NB4 (cell line): ENCODE measurements around the gene NOL9.
"Not testable (repeated sequence)": the region's sequence is repeated elsewhere in the genome, so short reads cannot be mapped to it uniquely, and the experiment has no call there.

Experiments used
- DNase-seq: peaks from one replicate; pipeline ENCODE4 v3.0.0; 2010; ENCODE audit warnings: low read depth
- H3K4me3 ChIP-seq: one replicate; pipeline ENCODE4 v1.5.1; 2011; ENCODE audit warnings: mild to moderate bottlenecking, low read depth, low read length, moderate library complexity
- MYC ChIP-seq: IDR thresholded peaks from 2 replicates; pipeline ENCODE4 v1.6.1; 2011; ENCODE audit warnings: low read depth, low read length
- POLR2A ChIP-seq: IDR thresholded peaks from 2 replicates; pipeline ENCODE4 v1.6.1; 2011; ENCODE audit warnings: mild to moderate bottlenecking; ENCODE audit not compliant: insufficient read length; ENCODE audit errors: extremely low read depth
- TF ChIP-seq, protein P1 (sequence below): IDR thresholded peaks from 2 replicates; pipeline ENCODE4 v1.6.1; 2011; ENCODE audit warnings: low read depth, low read length
- TF ChIP-seq, protein P2 (sequence below): IDR thresholded peaks from one replicate; pipeline ENCODE4 v1.5.1; 2012; ENCODE audit warnings: low read depth, low read length

Gene NOL9

DNA sequence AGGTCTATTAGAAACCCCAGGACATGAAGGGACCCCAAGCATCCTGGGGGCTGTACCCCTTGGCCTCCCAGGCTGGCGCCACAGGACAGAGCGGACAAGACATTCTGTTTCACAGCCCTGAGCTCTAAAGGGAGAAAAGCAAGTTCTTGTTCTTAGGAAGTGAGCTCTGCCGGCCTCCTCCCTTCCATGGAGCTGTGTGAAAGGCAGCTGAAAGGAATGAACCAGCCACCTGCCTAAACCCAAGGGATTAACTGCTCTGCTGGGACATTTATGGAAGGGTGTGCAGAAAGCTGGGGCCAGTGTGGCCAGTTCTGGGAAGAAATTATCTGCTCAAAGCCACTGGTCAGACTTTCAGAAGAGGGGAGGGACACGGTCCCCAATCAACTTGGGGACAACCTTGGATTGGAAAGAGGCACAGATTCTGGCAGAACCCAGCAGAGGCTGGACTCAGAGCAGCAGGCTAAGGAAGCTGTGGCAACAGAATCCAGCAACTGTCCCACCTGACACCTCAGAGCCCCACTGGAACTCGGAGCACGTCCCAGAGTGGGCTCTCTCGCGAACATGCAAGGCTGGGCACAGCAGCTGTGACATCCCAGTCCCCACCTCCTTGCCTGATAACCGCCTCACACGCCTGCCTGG lies 46.2 kb upstream of the NOL9 start:
- DNase-seq: peak; percentile 49
- H3K4me3 ChIP-seq: peak overlapping the region; percentile 95
- TF ChIP-seq MYC: no peak
- TF ChIP-seq POLR2A: peak; percentile 11

DNA sequence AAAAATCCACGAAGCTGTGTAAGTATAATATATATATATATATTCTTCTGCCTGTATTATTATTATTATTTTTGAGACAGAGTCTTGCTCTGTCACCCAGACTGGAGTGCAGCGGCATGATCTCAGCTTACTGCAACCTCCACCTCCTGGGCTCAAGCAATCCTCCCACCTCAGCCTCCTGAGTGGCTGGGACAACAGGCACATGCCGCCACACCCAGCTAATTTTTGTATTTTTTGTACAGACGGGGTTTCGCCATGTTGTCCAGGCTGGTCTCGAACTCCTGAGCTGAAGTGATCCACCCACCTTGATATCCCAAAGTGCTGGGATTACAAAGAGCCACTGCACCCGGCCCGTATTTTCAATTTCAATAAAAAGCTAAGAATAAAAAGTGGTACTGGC lies 45.7 kb upstream of the NOL9 start:
- H3K4me3 ChIP-seq: peak overlapping the region; percentile 95
- not testable (repeated sequence) for DNase-seq

DNA sequence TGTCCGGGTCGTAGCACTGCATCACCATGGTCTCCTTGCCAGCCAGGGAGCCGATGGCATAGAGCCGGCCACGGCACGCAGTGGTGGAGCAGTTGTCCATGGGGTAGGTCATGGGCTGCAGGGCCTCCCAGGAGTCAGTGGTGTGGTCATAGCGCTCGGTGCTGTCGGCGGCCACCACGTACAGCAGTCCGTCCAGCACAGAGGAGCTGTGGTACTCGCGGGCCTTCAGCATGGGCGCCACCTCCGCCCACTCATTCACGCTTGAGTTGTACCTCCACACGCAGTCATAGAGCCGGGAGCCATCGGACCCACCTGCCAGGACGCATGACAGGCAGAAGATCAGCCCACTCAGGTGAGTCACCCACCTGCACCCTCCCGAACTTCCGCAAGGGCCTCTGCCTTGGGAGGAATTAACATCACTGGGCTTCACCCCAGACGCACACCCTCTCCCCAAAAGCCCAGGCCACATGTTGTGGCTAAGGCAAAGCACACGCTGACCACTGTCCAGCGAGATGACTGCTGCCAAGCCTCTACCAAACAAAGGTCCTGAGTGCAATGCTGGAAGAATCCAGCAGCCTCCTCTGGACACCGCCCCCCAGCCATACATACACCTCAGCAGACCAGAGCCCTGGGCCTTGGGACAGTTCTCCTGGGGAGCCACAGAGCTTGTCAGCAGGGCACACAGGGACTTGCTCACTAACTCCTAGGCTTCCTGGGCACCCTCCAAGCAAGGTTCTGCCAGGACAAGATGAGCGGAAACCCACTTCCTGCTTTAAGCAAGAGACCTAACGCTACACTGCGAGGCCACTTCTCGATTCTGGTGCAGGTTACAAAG lies 45.0 kb upstream of the NOL9 start:
- 0 out of 2 replicates have a peak, but pooled peaks have one; percentile 14 for TF ChIP-seq MYC
- TF ChIP-seq POLR2A: no peak
- TF ChIP-seq, protein P1, sequence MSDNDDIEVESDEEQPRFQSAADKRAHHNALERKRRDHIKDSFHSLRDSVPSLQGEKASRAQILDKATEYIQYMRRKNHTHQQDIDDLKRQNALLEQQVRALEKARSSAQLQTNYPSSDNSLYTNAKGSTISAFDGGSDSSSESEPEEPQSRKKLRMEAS: peak; percentile 57; the same call in 1 of the 2 replicates
- peak; percentile 87 for DNase-seq
- H3K4me3 ChIP-seq: peak overlapping the region; percentile 95

DNA sequence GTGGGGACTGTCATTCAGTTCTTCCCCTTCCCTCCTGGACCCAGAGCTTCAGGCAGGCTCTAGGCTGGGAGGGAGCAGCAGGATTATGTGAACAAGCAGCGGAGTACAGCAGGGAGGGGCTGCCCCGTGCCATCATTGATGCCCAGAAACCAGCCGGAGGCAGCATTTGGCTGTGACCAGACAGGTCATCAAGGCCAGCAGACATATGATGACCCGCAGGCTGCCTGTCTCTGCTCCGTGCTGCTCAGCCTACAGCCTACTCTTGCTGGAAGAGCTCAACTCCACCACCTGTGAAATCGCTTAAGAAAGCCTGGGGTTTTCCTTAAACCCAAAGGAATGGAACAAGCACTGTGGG lies 43.4 kb upstream of the NOL9 start:
- DNase-seq: no peak
- H3K4me3 ChIP-seq: no peak overlapping the region
- TF ChIP-seq, protein P1: no peak
- TF ChIP-seq MYC (no peak), POLR2A (no peak)
- TF ChIP-seq, protein P2, sequence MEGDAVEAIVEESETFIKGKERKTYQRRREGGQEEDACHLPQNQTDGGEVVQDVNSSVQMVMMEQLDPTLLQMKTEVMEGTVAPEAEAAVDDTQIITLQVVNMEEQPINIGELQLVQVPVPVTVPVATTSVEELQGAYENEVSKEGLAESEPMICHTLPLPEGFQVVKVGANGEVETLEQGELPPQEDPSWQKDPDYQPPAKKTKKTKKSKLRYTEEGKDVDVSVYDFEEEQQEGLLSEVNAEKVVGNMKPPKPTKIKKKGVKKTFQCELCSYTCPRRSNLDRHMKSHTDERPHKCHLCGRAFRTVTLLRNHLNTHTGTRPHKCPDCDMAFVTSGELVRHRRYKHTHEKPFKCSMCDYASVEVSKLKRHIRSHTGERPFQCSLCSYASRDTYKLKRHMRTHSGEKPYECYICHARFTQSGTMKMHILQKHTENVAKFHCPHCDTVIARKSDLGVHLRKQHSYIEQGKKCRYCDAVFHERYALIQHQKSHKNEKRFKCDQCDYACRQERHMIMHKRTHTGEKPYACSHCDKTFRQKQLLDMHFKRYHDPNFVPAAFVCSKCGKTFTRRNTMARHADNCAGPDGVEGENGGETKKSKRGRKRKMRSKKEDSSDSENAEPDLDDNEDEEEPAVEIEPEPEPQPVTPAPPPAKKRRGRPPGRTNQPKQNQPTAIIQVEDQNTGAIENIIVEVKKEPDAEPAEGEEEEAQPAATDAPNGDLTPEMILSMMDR: no peak

DNA sequence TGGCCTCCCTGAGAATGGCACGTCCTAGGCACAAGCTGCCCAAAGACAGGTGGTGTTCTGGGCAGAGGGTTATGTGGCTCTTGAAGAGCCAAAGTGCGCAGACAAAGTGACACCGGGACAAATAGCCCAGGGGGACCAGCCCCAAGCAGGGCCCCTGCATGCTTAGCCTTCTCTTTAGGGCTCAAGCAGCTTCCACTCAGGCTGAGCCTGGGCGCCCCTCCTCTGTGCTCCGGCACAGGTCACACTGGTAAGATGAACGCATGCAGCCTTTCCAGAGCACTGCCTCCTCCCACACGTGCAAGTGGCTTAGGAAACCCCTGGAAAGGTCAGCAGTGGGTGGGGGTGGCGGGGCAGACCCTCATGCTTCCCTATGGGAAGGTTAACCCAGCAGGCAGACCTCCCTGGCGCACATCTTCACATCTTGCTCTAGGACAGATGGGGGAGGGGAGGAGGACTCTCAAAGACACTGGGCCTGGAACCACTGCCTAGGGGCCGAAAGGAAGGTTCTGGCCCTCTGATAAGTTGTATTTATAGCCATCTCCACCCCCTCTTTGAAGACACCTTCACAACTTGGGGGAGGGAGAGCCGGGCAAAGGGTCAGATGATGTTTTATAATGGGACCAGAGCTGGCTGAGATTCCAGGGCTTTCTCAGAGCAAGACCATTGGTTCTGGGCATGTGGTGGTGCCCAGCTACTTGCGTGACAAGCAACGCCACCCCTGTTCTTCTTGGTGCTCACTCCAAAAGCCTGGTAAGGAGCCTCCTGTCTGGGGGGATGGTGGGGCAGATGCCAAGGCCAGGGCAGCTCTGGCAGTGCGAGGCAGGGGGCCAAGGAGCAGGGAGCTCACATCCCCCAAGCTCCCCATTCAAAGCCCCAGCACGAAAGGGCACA lies 42.8 kb upstream of the NOL9 start:
- no peak for DNase-seq
- H3K4me3 ChIP-seq: no peak overlapping the region
- TF ChIP-seq, protein P1: no peak
- TF ChIP-seq MYC (no peak), POLR2A (no peak)
- TF ChIP-seq, protein P2: no peak

DNA sequence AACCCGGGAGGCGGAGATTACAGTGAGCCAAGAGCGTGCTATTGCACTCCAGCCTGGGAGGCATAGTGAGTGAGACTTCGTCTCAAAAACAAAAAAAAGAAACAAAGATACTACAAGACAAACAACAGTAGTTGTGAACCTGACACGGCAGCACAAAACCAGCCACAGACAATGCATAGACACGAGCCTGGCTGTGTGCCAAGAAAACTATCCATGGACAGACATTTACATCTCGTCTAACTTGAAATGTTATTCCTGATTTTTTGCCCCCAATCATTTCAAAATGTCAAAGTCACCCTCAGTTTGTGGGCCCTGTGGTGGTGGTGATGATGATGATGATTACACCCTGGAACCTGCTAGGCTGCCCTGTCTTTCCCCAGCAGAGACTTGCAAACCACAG lies 42.0 kb upstream of the NOL9 start:
- TF ChIP-seq POLR2A (no peak), MYC (no peak)
- TF ChIP-seq, protein P2: no peak
- TF ChIP-seq, protein P1: no peak
- no peak for DNase-seq
- no peak overlapping the region for H3K4me3 ChIP-seq
